HG03175 (cell line): ENCODE data around the gene TANGO2.

Experiments used
- ATAC-seq: cut with Tn5 transposase; IDR thresholded peaks from one replicate; pipeline ENCODE4 v1.9.1; 2021; ENCODE audit warnings: mild to moderate bottlenecking, moderate library complexity; ENCODE audit not compliant: unreplicated experiment

Gene TANGO2

GRCh38 chr22:20039683-20040325 is 18.9 kb downstream of the TANGO2 start:
- no peak for ATAC-seq

- no peak for ATAC-seq
Observed at GRCh38 chr22:20040327-20041200, 19.7 kb downstream of the TANGO2 start.

- no peak for ATAC-seq
Observed at GRCh38 chr22:20043057-20043996, 22.4 kb downstream of the TANGO2 start.

- ATAC-seq, result no peak
Observed at GRCh38 chr22:20043997-20044342, 23.1 kb downstream of the TANGO2 start.

- no peak for ATAC-seq
Observed at GRCh38 chr22:20044495-20045151, 23.7 kb downstream of the TANGO2 start.

- no peak for ATAC-seq
Observed at GRCh38 chr22:20046730-20047129, 25.8 kb downstream of the TANGO2 start.

GRCh38 chr22:20051927-20052308 is 31.0 kb downstream of the TANGO2 start:
- no peak for ATAC-seq

GRCh38 chr22:20052309-20053259 is 31.7 kb downstream of the TANGO2 start:
- no peak for ATAC-seq

GRCh38 chr22:20053407-20054033 is 32.6 kb downstream of the TANGO2 start:
- ATAC-seq, result no peak

GRCh38 chr22:20054034-20054427 is 33.1 kb downstream of the TANGO2 start:
- ATAC-seq, result no peak

GRCh38 chr22:20054485-20054884 is 33.6 kb downstream of the TANGO2 start:
- ATAC-seq, result no peak

GRCh38 chr22:20055144-20055543 is 34.2 kb downstream of the TANGO2 start:
- no peak for ATAC-seq

- ATAC-seq, result no peak
Observed at GRCh38 chr22:20055654-20056053, 34.7 kb downstream of the TANGO2 start.

GRCh38 chr22:20056161-20056560 is 35.3 kb downstream of the TANGO2 start:
- ATAC-seq, result no peak

- no peak for ATAC-seq
Observed at GRCh38 chr22:20056696-20057386, 35.9 kb downstream of the TANGO2 start.

- ATAC-seq, result no peak
Observed at GRCh38 chr22:20057596-20058268, 36.8 kb downstream of the TANGO2 start.

GRCh38 chr22:20058989-20059770 is 38.3 kb downstream of the TANGO2 start:
- ATAC-seq, result no peak
